ENCODE data around the gene MGP.

Gene MGP

GRCh38 chr12:14927267-14927666 is 41.6 kb upstream of the MGP start:
- TF ChIP-seq CTCF (IDR thresholded peaks at IDR 0.05; ENCODE audit: extremely low read depth, missing control alignments), result no peak
- no peak for DNase-seq (ENCODE audit: low spot score)

- TF ChIP-seq CTCF (IDR thresholded peaks at IDR 0.05; ENCODE audit: extremely low read depth, missing control alignments), result no peak
- DNase-seq (ENCODE audit: low spot score), result no peak
These were observed 38.9 kb upstream of the MGP start for GRCh38 chr12:14924541-14924940.

GRCh38 chr12:14923944-14924343 is 38.3 kb upstream of the MGP start:
- no peak for DNase-seq (ENCODE audit: low spot score)
- no peak for TF ChIP-seq CTCF (IDR thresholded peaks at IDR 0.05; ENCODE audit: extremely low read depth, missing control alignments)

- DNase-seq (ENCODE audit: low spot score), result no peak
- no peak for TF ChIP-seq CTCF (IDR thresholded peaks at IDR 0.05; ENCODE audit: extremely low read depth, missing control alignments)
These were observed 35.6 kb upstream of the MGP start for GRCh38 chr12:14921218-14921617.

- no peak for DNase-seq (ENCODE audit: low spot score)
- TF ChIP-seq CTCF (IDR thresholded peaks at IDR 0.05; ENCODE audit: extremely low read depth, missing control alignments), result no peak
These were observed 34.9 kb upstream of the MGP start for GRCh38 chr12:14920475-14921126.

GRCh38 chr12:14919455-14919854 is 33.8 kb upstream of the MGP start:
- DNase-seq (ENCODE audit: low spot score), result no peak
- no peak for TF ChIP-seq CTCF (IDR thresholded peaks at IDR 0.05; ENCODE audit: extremely low read depth, missing control alignments)

- DNase-seq (ENCODE audit: low spot score), result no peak
- TF ChIP-seq CTCF (IDR thresholded peaks at IDR 0.05; ENCODE audit: extremely low read depth, missing control alignments), result no peak
These were observed 30.1 kb upstream of the MGP start for GRCh38 chr12:14915736-14916135.

Measured in GM20000 (cell line).